MCF 10A (cell line): ENCODE results near the gene PPP1R2. TPM values are rescaled to one million over a fixed set of nuclear protein-coding genes. Genes with fewer than 3 reads are reported as not detected.
A peak's percentile ranks its signal among the peaks of the same experiment; 100 is the strongest.

Experiments used
- BruUV-seq: library from RNA; stranded (reverse); fragments of 400-500 nt; replicated peaks from 2 replicates; lab custom pipeline; 2021; lab: Mats Ljungman, UMichigan
- CTCF ChIA-PET: fragments of 300-600 bp; sonication (Branson Sonifier 250); formaldehyde crosslinking; extraction: SDS; loops from one replicate; lab custom pipeline; 2021; ENCODE audit warnings: antibody characterized with exemption, inconsistent platforms; lab: Yijun Ruan, JAX
- POLR2A ChIA-PET: fragments of 300-600, 350-650 bp; sonication (Branson Sonifier 250); formaldehyde crosslinking; extraction: SDS; loops from one replicate; lab custom pipeline; 2020; ENCODE audit warnings: antibody characterized with exemption, inconsistent platforms; lab: Yijun Ruan, JAX
- DNase-seq: peaks from one replicate; pipeline ENCODE4 v3.0.0-alpha.2; 2018; ENCODE audit not compliant: unreplicated experiment
- H3K27ac Mint-ChIP-seq: one replicate; pipeline ENCODE4 v1.8.0; 2022; ENCODE audit warnings: mild to moderate bottlenecking, low read depth, mixed read lengths; ENCODE audit not compliant: unreplicated experiment
- H3K27me3 Mint-ChIP-seq: one replicate; pipeline ENCODE4 v1.8.0; 2022; ENCODE audit warnings: mixed read lengths; ENCODE audit not compliant: insufficient read depth, unreplicated experiment
- H3K36me3 Mint-ChIP-seq: one replicate; pipeline ENCODE4 v1.8.0; 2022; ENCODE audit warnings: mild to moderate bottlenecking, moderate library complexity, mixed read lengths; ENCODE audit not compliant: insufficient read depth, unreplicated experiment
- H3K4me1 Mint-ChIP-seq: one replicate; pipeline ENCODE4 v1.8.0; 2022; ENCODE audit warnings: mixed read lengths; ENCODE audit not compliant: insufficient read depth, unreplicated experiment
- H3K4me3 Mint-ChIP-seq: one replicate; pipeline ENCODE4 v1.8.0; 2022; ENCODE audit warnings: mild to moderate bottlenecking, moderate library complexity, mixed read lengths; ENCODE audit not compliant: unreplicated experiment
- H3K9me3 Mint-ChIP-seq: one replicate; pipeline ENCODE4 v1.8.0; 2022; ENCODE audit warnings: mixed read lengths; ENCODE audit not compliant: unreplicated experiment
- CTCF ChIP-seq: fragments of 200-600 bp; IDR thresholded peaks from one replicate; pipeline ENCODE4 v1.8.0; 2022; ENCODE audit warnings: antibody characterized with exemption, mild to moderate bottlenecking; ENCODE audit not compliant: unreplicated experiment
- intact Hi-C: fragments of 100-400 bp; cut with micrococcal nuclease; formaldehyde crosslinking; loops from 2 replicates; pipeline ENCODE4 v1.14.1; 2022
- total RNA-seq: library from RNA; stranded (reverse); gene quantifications from 2 replicates; pipeline ENCODE4 v1.2.3, GENCODE V29; 2022

PPP1R2 gene
- total RNA-seq, 1 experiment from 2014 or later, result 53.0 TPM

GRCh38 chr3:195549931-195550519, 6.9 kb upstream of the PPP1R2 start:
- TF ChIP-seq CTCF, result no peak
- CTCF ChIA-PET, result interaction anchor here (0.5 to 1.2 kb wide), 3 partner anchors 9 to 345 kb away, joined by 3 to 5 read pairs (median 4); no protein-coding TSS in a partner anchor
- BruUV-seq, result no TSS peak
- H3K4me3 Mint-ChIP-seq, result no peak overlapping the region
- POLR2A ChIA-PET, result interaction anchor here (0.6 to 1.0 kb wide), 3 partner anchors 16 to 294 kb away, joined by 3 to 5 read pairs (median 3); no protein-coding TSS in a partner anchor
- H3K9me3 Mint-ChIP-seq, result no peaks in the 10 kb centered on the region
- DNase-seq, result no peak
- peaks cover 4% of the 10 kb centered on the region for H3K27me3 Mint-ChIP-seq
- H3K36me3 Mint-ChIP-seq, result peaks cover 15% of the 10 kb centered on the region
- H3K27ac Mint-ChIP-seq, result no peak overlapping the region
- intact Hi-C loops, result loop anchor here (10.0 kb wide), 1 partner anchor 105 kb away; no protein-coding TSS in a partner anchor
- peaks cover 20% of the 10 kb centered on the region for H3K4me1 Mint-ChIP-seq

- Mint-ChIP-seq H3K9me3 (no peaks in the 10 kb centered on the region), H3K4me3 (no peak overlapping the region), H3K27ac (no peak overlapping the region), H3K27me3 (no peaks in the 10 kb centered on the region), H3K4me1 (peaks cover 20% of the 10 kb centered on the region), H3K36me3 (peaks cover 15% of the 10 kb centered on the region)
- TF ChIP-seq CTCF, result no peak
- ChIA-PET POLR2A (no interaction called here), CTCF (interaction anchor here (0.9 kb wide), 1 partner anchor 22 kb away, joined by 3 read pairs; no protein-coding TSS in a partner anchor)
- BruUV-seq, result no TSS peak
- no peak for DNase-seq
- intact Hi-C loops, result loop anchor here (10.0 kb wide), 1 partner anchor 106 kb away; no protein-coding TSS in a partner anchor
Measured at GRCh38 chr3:195548987-195549386, 5.9 kb upstream of the PPP1R2 start.

- TF ChIP-seq CTCF, result no peak
- Mint-ChIP-seq H3K27ac (peak overlapping the region; percentile 25), H3K9me3 (no peaks in the 10 kb centered on the region), H3K36me3 (peaks cover 15% of the 10 kb centered on the region), H3K4me3 (no peak overlapping the region), H3K27me3 (no peaks in the 10 kb centered on the region), H3K4me1 (peaks cover 20% of the 10 kb centered on the region)
- no TSS peak for BruUV-seq
- intact Hi-C loops, result loop anchor here (10.0 kb wide), 1 partner anchor 106 kb away; no protein-coding TSS in a partner anchor
- CTCF ChIA-PET, result interaction anchor here (0.9 kb wide), 1 partner anchor 23 kb away, joined by 3 read pairs; no protein-coding TSS in a partner anchor
- POLR2A ChIA-PET, result no interaction called here
- no peak for DNase-seq
Measured at GRCh38 chr3:195548501-195548900, 5.4 kb upstream of the PPP1R2 start.

- ChIA-PET CTCF (no interaction called here), POLR2A (no interaction called here)
- H3K4me1 Mint-ChIP-seq, result peaks cover 20% of the 10 kb centered on the region
- no TSS peak for BruUV-seq
- H3K27ac Mint-ChIP-seq, result peak overlapping the region; percentile 25
- peak overlapping the region; percentile 17 for H3K4me3 Mint-ChIP-seq
- intact Hi-C loops, result loop anchor here (10.0 kb wide), 1 partner anchor 107 kb away; no protein-coding TSS in a partner anchor
- no peaks in the 10 kb centered on the region for H3K27me3 Mint-ChIP-seq
- TF ChIP-seq CTCF, result no peak
- H3K36me3 Mint-ChIP-seq, result peaks cover 15% of the 10 kb centered on the region
- no peak for DNase-seq
- H3K9me3 Mint-ChIP-seq, result no peaks in the 10 kb centered on the region
Measured at GRCh38 chr3:195548006-195548405, 4.9 kb upstream of the PPP1R2 start.
